Stimulated activated CD8-positive, alpha-beta memory T cell treated with anti-CD3 and anti-CD28 coated beads, Interleukin-12 subunit alpha, Interleukin-12 subunit beta, amount 100 ng/mL, for 1 hour (primary cell): ENCODE results near the gene BCL2L11.

Experiments
- DNase-seq: peaks from one replicate; pipeline ENCODE4 v3.0.0-alpha.2; 2020; ENCODE audit warnings: low read depth

Gene BCL2L11

DNA sequence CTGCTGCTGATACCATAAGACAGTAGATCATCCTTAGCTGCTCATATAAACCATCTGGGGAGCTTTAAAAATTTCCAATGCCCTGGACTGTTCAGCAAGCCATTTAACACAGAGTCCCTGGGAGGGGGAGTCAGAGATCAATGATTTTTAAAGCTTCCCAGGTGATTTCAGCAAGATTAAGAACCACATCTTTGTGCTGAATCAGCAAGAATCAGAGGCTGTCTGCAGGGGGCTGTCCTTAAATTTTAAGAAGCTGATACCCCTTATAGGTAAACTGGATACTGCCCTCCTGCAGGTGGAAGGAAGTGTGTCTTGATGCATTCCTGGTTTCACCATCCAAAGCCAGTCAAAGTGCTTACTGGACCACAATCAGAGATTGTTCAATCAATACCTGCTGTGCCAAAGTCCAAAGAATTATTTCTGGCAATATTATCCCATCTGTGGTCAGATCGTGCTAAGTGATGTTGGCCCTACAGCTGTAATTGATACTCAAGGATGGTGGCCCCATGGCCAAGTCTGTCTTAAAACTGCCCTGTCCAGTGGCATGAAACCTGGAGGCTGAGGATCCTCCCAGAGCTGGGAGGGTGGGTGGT lies 72.2 kb downstream of the BCL2L11 start:
- no peak for DNase-seq

DNA sequence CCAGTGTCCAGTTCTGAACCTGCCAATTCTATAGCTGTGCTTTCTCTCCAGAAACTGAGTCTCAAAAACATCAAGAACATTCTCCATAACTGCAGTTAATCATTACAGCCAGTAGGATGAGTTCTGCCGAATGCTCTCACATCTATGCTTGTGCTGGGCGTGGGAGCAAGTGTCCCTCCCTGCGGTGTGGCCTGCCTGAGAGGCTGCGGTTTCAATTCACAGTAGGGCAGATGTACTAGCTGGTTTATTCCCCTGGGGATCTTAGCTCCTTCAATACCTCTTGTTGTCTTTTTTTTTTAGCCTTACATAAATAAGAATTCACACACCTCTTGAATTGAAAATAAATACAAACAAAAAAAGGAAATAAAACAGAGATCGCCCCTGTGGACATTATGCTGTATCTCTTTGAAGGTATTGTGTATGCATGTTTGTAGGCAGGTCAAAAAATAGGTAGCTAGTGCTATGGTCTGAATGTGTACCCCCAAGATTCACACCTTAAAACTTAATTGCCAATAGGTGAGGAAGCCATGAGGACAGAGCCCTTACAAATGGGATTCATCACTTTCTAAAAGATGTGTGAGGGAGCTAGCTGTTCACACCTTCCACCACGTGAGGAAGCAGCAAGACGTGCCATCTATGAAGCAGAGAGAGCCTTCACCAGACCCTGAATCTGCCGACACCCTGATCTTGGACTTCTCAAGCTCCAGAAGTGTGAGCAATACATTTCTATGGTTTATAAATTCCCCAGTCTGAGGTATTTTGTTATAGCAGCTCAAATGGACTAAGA lies 74.3 kb downstream of the BCL2L11 start:
- no peak for DNase-seq

DNA sequence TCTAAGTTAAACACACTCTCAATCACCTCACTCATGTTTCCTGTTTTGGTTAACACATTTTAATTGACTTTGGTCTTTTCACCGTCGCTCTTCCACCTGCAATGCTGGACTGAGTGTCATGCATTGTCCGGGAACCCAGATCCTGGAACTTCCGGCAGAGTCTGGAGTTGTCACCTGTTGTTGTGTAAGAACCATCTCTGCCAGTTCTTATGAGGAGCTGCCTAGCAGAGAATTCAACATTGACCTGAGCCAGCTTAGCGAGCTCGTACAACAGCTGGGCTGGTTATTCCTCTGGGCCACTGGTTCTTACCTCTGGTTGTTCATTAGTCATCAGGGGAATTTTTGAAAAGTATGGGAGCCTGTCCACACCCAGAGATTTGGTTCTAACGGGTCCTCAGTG lies 75.7 kb downstream of the BCL2L11 start:
- no peak for DNase-seq

DNA sequence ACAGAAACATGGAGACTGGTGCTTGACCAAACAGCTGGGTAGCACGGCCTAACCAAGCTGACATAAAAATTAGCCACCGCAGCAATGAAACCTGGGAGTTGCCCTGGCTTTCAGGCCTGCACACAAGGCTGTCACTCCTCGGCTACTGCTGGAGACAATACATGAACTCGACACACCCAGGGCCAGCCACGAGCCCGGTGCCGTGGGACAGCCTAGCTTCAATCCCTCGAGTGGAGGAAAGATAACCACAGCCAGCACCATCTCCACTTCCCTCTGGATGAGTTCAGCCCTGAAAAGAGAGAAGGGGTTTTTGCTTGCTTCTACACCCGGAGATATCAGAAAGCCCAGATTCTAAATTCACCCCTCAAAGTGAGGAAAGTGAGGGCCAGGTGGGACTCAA lies 78.0 kb downstream of the BCL2L11 start:
- DNase-seq = no peak

DNA sequence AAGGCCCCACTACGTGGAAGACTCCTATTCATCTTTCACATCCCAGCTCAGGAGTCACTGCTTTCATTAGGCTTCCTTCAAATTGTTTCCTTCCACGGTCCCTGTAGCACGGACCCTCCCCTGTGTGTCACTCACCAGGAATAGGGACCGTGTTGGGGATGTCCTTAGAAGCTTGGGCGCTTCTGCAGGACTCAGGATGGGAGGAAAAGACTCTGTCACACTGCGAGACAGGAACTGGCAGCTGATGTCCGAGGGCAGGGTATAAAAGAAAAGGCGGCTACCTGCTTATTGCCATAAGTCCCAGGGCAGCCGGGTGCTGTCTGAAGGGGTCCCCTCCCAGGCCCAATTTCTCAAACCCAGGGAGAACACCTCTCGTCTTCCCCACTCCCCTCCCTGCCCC lies 79.1 kb downstream of the BCL2L11 start:
- no peak for DNase-seq

DNA sequence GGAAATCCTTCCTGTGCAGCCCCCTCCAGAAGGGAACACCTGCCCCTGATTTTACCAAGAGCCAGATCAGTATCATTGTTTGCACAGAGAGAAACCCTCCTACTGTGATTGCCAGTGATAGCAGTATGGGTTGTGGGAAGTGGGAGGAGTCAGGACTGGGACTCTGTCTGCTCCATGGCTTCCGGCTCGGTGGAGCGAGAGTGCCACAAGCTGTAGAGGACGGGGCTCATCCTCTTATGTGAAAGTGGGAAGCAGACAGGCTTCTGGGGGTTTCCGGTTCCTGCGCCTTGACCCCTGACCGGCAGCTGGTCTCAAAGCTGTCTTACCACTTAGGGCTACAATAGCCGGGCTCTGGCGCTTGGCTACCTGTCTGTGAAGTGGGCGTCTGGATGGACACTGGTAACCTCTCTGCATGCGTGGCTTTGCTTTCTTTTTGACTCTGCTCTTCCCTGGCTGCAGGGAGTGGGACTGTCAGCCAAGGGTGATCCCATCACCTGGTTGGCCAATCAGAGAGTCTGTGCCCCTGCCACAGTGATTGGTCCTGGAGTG lies 79.7 kb downstream of the BCL2L11 start:
- no peak for DNase-seq

DNA sequence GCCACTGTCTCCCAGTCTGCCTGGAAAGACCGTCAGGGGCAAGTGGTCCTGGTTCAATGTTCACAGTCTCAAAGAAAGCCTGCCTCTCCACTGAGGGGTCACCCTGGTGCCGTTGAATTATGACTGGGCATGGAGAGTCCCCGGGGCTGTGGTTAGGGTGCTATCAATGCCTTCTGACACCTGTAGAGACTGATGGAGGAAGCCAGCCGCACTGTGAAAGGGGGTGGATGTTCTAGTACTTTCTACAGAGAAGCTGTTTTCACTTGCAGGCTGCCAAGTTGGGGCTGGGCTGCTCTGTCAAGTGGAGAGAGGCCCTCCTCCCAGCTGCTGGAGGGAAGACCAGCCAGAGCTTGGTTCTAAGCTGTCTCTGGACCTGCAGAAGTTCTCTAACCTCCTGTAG lies 80.5 kb downstream of the BCL2L11 start:
- no peak for DNase-seq

DNA sequence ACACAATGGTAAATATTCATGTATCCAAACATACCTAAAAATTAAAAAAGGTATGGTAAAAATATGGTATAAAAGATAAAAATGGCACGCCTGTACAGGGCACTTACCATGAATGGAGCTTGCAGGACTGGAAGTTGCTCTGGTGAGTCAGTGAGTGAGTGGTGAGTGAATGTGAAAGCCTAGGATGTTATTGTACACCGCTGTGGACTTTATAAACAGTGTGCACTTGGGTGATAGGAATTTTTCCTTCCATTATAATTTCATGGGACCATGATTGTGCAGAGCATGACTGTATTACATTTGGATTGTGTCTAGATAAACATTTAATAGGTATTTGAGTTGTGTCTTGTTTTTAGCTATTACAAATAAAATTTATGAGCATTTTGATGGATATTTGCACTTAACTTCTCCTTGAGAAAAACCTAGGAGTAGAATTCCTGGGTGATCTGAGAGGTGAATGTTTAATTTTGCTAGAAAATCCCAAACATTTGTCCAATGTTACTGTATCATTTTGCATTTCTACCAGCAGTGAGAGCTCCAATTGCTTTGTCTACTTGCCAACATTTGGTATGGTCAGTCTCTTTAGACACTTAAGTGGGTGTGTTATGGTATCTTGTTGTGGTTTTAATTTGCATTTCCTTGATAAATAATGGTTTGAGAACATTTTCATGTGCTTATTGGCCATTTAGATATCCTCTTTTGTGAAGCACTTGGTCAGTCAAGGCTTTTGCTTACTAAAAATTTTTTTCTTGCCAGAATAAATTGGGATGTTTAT lies 81.7 kb downstream of the BCL2L11 start:
- DNase-seq = no peak

DNA sequence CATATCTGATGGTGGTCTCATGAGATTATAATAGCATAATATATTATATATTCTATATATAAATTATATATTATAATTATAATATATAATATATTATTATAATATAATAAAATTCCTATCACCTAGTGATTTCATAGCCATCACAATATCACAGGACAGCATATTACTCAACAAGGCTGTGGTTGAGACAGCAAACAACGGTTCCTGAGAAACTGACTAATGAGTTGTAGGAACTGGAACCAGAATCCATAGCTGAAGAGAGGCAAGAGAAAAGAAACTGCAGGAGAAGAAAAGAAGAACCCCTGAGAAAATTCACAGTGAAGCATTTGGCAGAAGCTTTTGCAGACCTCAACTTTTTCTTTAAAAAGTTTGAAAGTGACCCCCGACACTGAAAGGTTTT lies 84.0 kb downstream of the BCL2L11 start:
- no peak for DNase-seq

DNA sequence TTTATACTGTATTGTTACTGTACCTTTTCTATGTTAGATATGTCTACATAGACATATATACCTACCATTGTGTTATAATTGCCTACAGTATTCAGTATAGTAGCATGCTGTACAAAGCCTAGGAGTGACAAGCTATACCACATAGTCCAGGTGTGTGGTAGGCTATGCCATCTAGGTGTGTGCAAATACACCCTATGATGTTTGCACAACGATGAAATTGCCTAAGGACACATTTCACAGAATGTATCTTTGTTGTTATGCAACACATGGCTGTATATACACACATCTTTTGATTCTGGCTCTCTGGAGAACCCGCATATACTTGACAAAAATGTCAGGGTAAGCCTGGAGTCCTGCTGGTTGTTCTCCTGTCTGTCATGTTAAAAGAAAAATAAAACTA lies 85.1 kb downstream of the BCL2L11 start:
- no peak for DNase-seq

DNA sequence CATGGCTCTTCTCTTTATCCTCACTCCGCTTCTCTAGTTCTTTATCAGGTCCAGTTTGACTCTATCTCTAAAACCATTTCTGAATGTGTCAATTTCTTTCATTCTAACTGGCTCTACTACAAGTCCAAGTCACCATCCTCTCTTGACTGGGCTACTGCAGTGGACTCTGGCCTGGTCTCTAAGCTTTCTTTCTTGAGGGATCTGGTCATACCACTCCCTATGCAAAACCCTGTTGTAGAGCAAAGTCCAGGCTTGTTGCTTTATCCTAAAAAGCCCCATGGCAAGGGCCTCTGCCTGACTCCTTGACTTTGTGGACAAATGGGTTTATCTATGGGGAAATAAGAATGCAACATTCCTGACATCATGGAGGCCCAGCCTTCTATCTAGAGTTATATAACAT lies 87.1 kb downstream of the BCL2L11 start:
- no peak for DNase-seq

DNA sequence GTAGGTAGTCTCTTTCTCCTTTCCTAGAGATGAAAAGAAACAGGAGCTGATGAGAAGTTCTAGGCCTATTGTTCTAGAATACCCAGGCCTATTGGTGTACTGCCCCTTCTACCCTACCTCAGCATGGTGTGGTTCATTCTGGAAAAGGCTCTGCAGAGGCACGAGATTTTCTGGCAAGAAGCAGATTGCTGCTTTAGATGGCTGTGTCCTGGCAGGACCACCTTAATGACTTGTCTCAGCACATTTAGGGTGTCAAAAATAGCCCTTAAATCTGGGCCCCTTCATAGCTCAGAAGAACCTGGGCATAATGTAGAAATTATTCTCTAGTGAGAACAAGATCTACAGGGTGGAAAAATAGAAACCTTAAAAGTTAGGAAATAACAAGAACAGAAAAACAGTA lies 87.9 kb downstream of the BCL2L11 start:
- no peak for DNase-seq

DNA sequence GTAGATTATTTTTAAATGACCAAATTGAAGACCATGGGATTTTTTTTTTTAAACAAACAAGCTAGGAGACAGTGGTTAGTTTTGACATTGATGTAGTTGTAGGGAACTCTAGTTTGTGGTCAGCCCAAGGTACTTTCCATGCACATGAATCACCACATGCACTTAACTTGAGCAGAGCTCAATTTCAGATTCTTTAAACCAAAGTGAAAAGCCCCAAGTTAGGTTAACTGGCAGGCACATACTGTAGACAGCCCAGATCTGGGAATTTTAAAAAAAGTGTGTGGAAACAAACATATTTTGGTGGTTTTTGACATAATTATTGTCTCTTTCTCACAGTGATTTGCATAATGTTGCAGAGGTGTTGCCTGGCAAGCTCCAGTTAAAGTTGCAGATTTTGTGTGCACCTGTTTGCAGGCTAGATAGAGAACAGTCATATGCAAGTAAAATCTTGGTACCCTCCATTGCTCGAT lies 88.4 kb downstream of the BCL2L11 start:
- DNase-seq = no peak

DNA sequence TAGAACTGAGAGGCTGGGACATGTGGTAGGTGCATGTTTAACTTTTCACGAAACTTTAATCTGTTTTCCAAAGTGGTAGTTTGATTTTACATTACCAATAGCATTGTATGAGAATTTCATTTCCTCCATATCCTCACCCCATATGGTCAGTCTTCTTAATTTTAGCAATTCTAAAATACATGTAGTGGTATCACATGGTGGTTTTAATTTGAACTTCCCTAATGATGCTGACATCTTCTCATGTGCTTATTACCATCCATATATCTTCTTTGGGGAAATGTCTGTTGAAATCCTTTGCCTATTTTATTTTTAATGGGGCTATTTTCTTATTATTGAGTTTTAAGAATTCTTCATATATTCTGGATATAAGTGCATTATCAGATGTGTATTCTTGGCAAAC lies 89.3 kb downstream of the BCL2L11 start:
- no peak for DNase-seq

DNA sequence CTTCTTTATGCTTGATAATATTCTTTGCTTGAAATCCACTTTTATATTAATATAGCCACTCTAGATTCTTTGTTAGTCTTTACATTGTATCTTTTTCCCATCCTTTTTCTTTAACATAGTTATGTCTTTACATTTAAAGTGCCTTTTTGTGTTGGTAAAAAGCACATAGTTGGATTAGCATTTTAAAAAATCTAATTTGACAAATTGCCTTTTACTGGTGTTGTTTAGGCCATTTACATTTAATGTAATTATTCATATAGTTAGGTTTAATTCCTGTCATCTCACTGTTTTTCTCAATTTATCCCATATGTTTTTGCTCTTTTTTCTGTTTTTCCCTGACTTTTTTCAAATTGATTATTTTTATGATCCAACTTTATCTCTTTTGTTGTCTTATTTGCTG lies 93.2 kb downstream of the BCL2L11 start:
- no peak for DNase-seq

DNA sequence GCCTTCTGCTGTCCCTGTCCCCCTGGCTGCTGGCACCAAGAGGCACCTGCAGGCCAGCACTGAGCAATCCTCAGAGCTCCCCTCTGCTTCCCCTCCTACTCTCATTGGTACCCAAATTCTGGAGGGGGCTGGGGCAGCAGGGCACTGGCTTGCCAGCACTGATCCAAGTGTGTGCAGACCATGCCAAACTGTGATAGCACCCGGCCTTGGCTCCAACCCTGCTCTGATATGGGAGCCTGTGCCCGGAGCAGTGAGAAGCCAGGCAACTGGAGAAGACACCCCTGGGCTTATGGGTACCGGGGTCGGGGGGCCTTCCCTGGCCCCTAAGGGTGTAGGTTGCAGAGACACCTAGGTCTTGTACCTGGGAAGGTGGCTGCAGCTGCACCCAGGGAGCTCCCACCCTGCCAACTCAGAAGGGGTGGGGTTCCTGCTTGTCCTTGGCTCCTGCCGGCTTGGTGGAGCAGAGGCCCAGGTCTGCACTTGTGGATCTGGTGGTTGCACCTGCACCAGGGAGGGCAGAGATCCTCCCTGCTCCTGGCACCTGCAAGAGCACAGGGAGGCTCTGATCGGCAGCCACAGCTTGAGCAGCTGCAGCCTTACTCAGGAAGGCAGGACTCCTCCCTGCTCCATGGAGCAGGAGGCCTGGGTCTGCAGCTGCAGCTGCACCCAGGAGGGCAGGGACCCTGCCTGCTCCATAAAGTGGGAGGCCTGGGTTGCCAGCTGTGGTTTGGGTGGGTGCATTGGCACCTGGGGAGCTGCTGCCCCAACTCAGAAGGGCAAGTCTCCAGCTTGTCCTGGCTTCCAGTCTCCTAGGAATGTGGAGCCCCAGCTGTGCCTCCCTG lies 96.3 kb downstream of the BCL2L11 start:
- no peak for DNase-seq
